Stimulated activated naive CD8-positive, alpha-beta T cell treated with anti-CD3 and anti-CD28 coated beads, Interleukin-15, amount 100 ng/mL, for 72 hours (primary cell): ENCODE data around the gene CTDSPL.
"Not testable (repeated sequence)": the region's sequence is repeated elsewhere in the genome, so short reads cannot be mapped to it uniquely, and the experiment has no call there.

Source experiments
- ATAC-seq: fragments of 150-1000 bp; cut with Tn5 transposase; 2 replicates; pipeline ENCODE4 v1.10.0; 2021; ENCODE audit warnings: mild to moderate bottlenecking, moderate library complexity
- DNase-seq, 2 donors: peaks; one replicate each; pipeline ENCODE4 v3.0.0; 2021 to 2022
- H3K27ac Mint-ChIP-seq, 2 donors: one replicate each; pipeline ENCODE4 v1.8.0; 2022; ENCODE audit warnings: mild to moderate bottlenecking in 2 of 2, mixed read lengths in 2 of 2, moderate library complexity in 2 of 2
- H3K27me3 Mint-ChIP-seq: one replicate; pipeline ENCODE4 v1.8.0; 2022; ENCODE audit warnings: mixed read lengths
- H3K4me1 Mint-ChIP-seq: one replicate; pipeline ENCODE4 v1.8.0; 2022; ENCODE audit warnings: mild to moderate bottlenecking, mixed read lengths
- H3K4me3 Mint-ChIP-seq, 2 donors: one replicate each; pipeline ENCODE4 v1.8.0; 2022; ENCODE audit warnings: mild to moderate bottlenecking in 2 of 2, mixed read lengths in 2 of 2, moderate library complexity in 1 of 2
- H3K9me3 Mint-ChIP-seq, 2 donors: one replicate each; pipeline ENCODE4 v1.8.0; 2022; ENCODE audit warnings: mixed read lengths in 2 of 2

CTDSPL gene

GRCh38 chr3:37968813-37969595 lies 107.3 kb downstream of the CTDSPL start:
- ATAC-seq (no peak), DNase-seq (no peak)
- no peak overlapping the region for H3K27ac Mint-ChIP-seq
- H3K4me1 Mint-ChIP-seq: no peaks in the 10 kb centered on the region
- H3K27me3 Mint-ChIP-seq: peaks cover 5% of the 10 kb centered on the region
- no peaks in the 10 kb centered on the region for H3K9me3 Mint-ChIP-seq
- H3K4me3 Mint-ChIP-seq: no peak overlapping the region

GRCh38 chr3:37969596-37970100 lies 108.0 kb downstream of the CTDSPL start:
- Mint-ChIP-seq H3K9me3 (no peaks in the 10 kb centered on the region), H3K27me3 (peaks cover 5% of the 10 kb centered on the region), H3K4me1 (peaks cover 2% of the 10 kb centered on the region), H3K4me3 (no peak overlapping the region), H3K27ac (no peak overlapping the region)
- ATAC-seq (no peak), DNase-seq (no peak)

GRCh38 chr3:37970802-37971201 lies 109.1 kb downstream of the CTDSPL start:
- DNase-seq: no peak
- peaks cover 7% of the 10 kb centered on the region for H3K4me1 Mint-ChIP-seq
- H3K4me3 Mint-ChIP-seq: no peak overlapping the region
- ATAC-seq: no peak
- H3K9me3 Mint-ChIP-seq: no peaks in the 10 kb centered on the region
- peak overlapping the region in 1 of 2 donors; percentile 1 for H3K27ac Mint-ChIP-seq
- peaks cover 5% of the 10 kb centered on the region for H3K27me3 Mint-ChIP-seq

GRCh38 chr3:37971467-37971866 lies 109.8 kb downstream of the CTDSPL start:
- no peak for DNase-seq
- ATAC-seq: no peak
- Mint-ChIP-seq H3K4me3 (no peak overlapping the region), H3K4me1 (peaks cover 7% of the 10 kb centered on the region), H3K27ac (peak overlapping the region in 1 of 2 donors; percentile 54), H3K27me3 (peaks cover 5% of the 10 kb centered on the region), H3K9me3 (no peaks in the 10 kb centered on the region)

GRCh38 chr3:37972056-37972455 lies 110.4 kb downstream of the CTDSPL start:
- H3K4me1 Mint-ChIP-seq, H3K27ac Mint-ChIP-seq, DNase-seq, H3K27me3 Mint-ChIP-seq, ATAC-seq, H3K9me3 Mint-ChIP-seq, H3K4me3 Mint-ChIP-seq: not testable (repeated sequence)

GRCh38 chr3:37973246-37974054 lies 111.8 kb downstream of the CTDSPL start:
- no peaks in the 10 kb centered on the region for H3K9me3 Mint-ChIP-seq
- peaks cover 3% of the 10 kb centered on the region for H3K27me3 Mint-ChIP-seq
- peaks cover 7% of the 10 kb centered on the region for H3K4me1 Mint-ChIP-seq
- ATAC-seq (no peak), DNase-seq (no peak)
- H3K27ac Mint-ChIP-seq: no peak overlapping the region
- no peak overlapping the region for H3K4me3 Mint-ChIP-seq

- Mint-ChIP-seq H3K4me1 (peaks cover 7% of the 10 kb centered on the region), H3K27ac (peak overlapping the region in 1 of 2 donors; percentile 63), H3K27me3 (no peaks in the 10 kb centered on the region), H3K4me3 (no peak overlapping the region), H3K9me3 (no peaks in the 10 kb centered on the region)
- ATAC-seq (peak; percentile 93), DNase-seq (peak; percentile 56 to 68)
Observed at GRCh38 chr3:37974121-37975083, 112.7 kb downstream of the CTDSPL start.

GRCh38 chr3:37979541-37980461 lies 118.1 kb downstream of the CTDSPL start:
- DNase-seq: no peak
- no peaks in the 10 kb centered on the region for H3K9me3 Mint-ChIP-seq
- H3K27me3 Mint-ChIP-seq: no peaks in the 10 kb centered on the region
- H3K4me3 Mint-ChIP-seq: no peak overlapping the region
- H3K4me1 Mint-ChIP-seq: peaks cover 3% of the 10 kb centered on the region
- ATAC-seq: no peak
- H3K27ac Mint-ChIP-seq: no peak overlapping the region

GRCh38 chr3:37980462-37981347 lies 119.0 kb downstream of the CTDSPL start:
- no peak overlapping the region for H3K4me3 Mint-ChIP-seq
- no peak for ATAC-seq
- no peaks in the 10 kb centered on the region for H3K9me3 Mint-ChIP-seq
- no peaks in the 10 kb centered on the region for H3K4me1 Mint-ChIP-seq
- no peak for DNase-seq
- no peaks in the 10 kb centered on the region for H3K27me3 Mint-ChIP-seq
- H3K27ac Mint-ChIP-seq: no peak overlapping the region

- DNase-seq (no peak), ATAC-seq (no peak)
- no peak overlapping the region for H3K4me3 Mint-ChIP-seq
- no peaks in the 10 kb centered on the region for H3K27me3 Mint-ChIP-seq
- no peaks in the 10 kb centered on the region for H3K4me1 Mint-ChIP-seq
- no peaks in the 10 kb centered on the region for H3K9me3 Mint-ChIP-seq
- no peak overlapping the region for H3K27ac Mint-ChIP-seq
Observed at GRCh38 chr3:37981348-37981664, 119.6 kb downstream of the CTDSPL start.

GRCh38 chr3:37982331-37982730 lies 120.7 kb downstream of the CTDSPL start:
- DNase-seq (no peak), ATAC-seq (no peak)
- Mint-ChIP-seq H3K4me3 (no peak overlapping the region), H3K27ac (no peak overlapping the region), H3K4me1 (no peaks in the 10 kb centered on the region), H3K9me3 (no peaks in the 10 kb centered on the region), H3K27me3 (no peaks in the 10 kb centered on the region)

- ATAC-seq (no peak), DNase-seq (no peak)
- no peaks in the 10 kb centered on the region for H3K27me3 Mint-ChIP-seq
- no peak overlapping the region for H3K4me3 Mint-ChIP-seq
- H3K4me1 Mint-ChIP-seq: no peaks in the 10 kb centered on the region
- no peaks in the 10 kb centered on the region for H3K9me3 Mint-ChIP-seq
- no peak overlapping the region for H3K27ac Mint-ChIP-seq
Observed at GRCh38 chr3:37984051-37984450, 122.4 kb downstream of the CTDSPL start.

- no peak overlapping the region for H3K4me3 Mint-ChIP-seq
- ATAC-seq (no peak), DNase-seq (no peak)
- no peaks in the 10 kb centered on the region for H3K27me3 Mint-ChIP-seq
- no peak overlapping the region for H3K27ac Mint-ChIP-seq
- no peaks in the 10 kb centered on the region for H3K9me3 Mint-ChIP-seq
- H3K4me1 Mint-ChIP-seq: no peaks in the 10 kb centered on the region
Observed at GRCh38 chr3:37984596-37984995, 122.9 kb downstream of the CTDSPL start.
